HG03139 (cell line): Measurements from ENCODE around the gene WNT2.
"Not testable (repeated sequence)": the region's sequence is repeated elsewhere in the genome, so short reads cannot be mapped to it uniquely, and the experiment has no call there.

ENCODE experiments used
- ATAC-seq: cut with Tn5 transposase; IDR thresholded peaks from one replicate; pipeline ENCODE4 v1.9.1; 2021; ENCODE audit not compliant: unreplicated experiment

The WNT2 gene

DNA sequence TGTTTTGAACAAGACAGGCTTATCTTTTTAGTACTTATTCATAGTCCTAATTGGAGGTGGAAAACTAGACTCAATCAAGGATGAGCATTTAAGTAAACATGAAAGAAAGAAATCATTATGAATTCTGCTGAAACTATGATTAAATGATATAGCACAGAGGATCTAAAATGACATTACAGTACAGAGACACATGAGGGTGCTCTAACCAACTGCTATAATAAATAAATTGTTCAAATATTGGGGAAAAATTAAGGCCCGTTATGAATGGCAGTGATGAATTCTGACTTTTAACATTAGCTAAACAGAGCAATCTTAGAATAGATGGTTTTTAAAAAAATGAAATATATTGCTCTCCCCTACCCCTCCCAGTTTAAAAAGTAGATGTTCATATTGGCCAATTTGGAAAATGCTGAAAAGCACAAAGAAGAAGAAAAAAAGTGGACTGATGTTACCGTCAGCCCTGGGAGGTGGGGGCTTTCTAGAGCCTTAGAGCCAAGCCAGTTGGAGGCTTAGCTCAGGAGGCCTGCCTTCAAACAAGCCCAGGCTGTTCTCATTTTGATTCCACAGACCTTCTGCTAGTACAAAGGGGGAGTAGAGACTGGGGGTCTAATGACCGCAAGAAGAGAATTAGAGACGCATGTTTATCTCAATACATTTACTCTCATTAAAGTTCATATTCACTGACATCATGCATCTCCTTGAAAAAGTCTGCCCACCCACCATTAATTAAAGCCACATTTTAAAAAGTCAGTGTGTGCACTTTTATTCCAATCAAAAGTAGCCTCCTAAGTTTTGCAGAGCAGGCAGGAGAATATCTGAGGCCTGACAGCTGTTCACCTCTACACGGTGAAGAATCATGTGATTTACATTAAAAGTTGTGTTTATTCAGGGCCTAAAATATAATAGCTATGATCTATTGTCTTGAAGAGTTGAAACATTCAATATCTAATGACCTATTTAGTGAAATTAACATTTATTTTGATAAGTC lies 10.0 kb downstream of the WNT2 start:
- no peak for ATAC-seq

DNA sequence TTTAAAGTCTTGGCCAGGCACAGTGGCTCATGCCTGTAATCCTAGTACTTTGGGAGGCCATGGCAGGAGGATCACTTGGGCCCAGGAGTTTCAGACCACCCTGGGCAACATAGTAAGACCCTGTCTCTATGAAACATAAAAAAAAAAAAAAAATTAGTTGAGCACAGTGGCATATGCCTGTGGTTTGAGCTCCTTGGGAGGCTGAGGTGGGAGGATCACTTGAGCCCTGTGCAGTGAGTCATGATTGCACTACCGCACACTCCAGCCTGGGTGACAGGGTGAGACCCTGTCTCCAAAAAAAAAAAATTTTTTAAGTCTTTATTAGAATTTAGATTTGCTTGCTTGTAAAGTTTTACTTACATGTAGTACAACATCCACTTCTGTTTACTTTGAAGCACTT lies 14.0 kb downstream of the WNT2 start:
- no peak for ATAC-seq

DNA sequence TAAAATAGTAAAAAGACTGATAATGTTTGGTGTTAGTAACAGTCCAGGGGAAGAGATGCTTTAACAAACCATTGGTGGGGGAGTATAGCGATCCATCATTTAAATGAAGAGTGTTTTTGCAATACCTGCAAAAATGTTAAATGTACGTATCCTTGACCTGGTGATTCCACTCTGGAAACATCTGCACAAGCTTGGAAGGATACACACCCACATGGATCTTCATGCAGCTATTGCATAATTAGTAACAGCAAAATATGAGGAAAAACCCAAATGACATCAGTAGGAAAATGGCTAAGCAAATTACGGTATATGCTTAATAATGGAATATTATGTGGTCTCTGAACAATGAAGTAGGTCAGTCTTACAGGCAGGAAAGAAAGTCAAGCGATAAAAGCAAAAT lies 20.5 kb downstream of the WNT2 start:
- ATAC-seq = no peak

- not testable (repeated sequence) for ATAC-seq
These were observed 22.4 kb downstream of the WNT2 start for GRCh38 chr7:117300506-117300905.

GRCh38 chr7:117297606-117298005 lies 25.3 kb downstream of the WNT2 start:
- no peak for ATAC-seq

DNA sequence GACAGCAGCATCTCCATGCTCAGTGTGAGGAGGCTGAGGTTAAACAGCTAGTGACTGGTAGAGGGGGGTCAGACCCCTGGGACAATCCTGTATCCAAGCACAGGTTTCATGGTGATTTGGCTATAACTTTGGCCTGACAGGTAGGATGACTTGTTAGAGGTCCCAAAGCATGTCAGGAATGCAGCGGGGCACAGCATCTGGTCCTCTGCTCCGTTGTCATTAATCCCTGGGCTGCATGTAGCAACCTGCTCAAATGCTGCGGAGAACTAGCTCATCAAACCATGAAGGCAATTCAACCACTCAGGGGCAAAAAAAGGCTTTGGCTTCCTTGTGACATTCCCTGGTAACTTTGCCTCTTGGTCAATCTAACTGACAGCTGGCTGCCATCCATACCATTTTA lies 26.8 kb downstream of the WNT2 start:
- no peak for ATAC-seq

GRCh38 chr7:117285826-117286225 lies 37.0 kb downstream of the WNT2 start:
- ATAC-seq = no peak

- ATAC-seq = no peak
These were observed 38.2 kb downstream of the WNT2 start for GRCh38 chr7:117284692-117285091.

DNA sequence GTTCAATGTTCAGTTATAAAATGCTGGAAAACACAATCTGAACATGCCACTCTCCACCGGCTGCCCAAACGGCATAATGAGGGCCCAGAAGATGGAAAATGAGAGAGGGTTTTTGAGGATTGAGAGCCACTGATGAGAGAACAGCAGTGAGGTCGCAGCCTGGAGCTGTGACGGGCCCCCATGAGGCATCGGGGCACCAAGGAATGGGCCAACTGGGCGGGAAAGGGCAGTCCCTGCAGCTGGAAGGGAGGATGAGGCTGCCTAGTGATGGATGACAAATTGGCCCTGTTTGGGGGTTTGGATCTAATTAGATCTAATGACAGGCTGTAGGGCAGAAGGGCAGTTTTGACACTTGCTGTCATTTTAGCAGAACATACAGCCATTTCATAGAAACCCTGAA lies 39.1 kb downstream of the WNT2 start:
- ATAC-seq = no peak

GRCh38 chr7:117283371-117283770 lies 39.5 kb downstream of the WNT2 start:
- no peak for ATAC-seq

DNA sequence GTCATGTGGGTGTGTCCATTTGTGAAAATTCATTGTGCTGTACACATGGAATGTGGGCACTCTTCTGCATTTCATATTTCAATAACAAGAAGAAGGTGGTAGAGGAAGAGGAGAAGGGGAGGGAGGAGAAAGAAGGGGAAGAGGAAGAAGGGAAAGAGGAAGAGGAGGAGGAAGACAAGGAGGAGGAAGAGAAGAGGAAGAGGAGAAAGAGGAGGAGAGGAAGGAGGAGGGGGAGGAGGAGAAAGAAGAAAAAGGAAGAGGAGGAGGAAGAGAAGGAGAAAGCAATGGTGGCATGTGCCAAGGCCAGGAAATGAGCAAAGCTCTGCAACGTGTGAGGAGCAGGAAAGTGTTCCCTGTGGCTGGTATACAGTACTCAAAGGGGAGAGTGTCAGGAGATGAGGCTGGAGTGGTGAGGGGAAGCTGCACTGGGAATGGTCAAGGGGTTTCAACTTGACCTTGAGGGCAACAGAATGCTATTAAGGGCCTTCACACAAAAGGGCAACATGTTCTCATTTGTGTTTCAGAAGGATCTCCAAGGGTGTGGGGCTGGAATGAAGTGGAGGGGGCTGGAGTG lies 40.5 kb downstream of the WNT2 start:
- no peak for ATAC-seq

- no peak for ATAC-seq
These were observed 41.3 kb downstream of the WNT2 start for GRCh38 chr7:117281562-117281961.

DNA sequence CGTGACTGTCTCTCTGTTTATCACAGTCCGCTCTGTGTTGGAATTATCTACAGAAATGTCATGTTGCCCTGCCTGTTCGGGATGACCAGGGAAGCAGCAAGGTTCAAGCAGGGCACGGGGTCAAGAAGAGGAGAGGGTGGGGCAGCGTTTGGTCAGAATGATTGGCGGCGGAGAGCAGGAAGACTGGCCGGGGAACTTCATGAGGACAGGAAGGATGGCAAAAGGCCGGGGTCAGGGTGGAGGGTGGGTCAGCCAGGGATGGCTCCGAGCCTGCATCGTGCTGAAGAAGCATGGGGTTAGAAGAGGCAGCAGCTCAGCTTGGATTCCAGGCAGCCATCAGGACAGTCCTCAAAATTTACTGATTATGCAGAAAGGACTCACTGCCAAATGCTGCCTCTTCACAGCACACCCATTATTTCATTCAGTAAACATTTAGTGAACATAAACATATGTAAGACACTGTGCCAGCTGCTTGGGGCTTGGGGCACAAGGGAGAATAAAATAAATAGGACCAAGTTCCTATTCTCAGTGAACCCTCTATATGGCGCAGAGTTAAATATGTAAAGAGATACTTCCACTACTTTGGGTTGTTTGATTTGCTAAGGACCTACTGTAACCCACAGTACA lies 42.8 kb downstream of the WNT2 start:
- no peak for ATAC-seq

DNA sequence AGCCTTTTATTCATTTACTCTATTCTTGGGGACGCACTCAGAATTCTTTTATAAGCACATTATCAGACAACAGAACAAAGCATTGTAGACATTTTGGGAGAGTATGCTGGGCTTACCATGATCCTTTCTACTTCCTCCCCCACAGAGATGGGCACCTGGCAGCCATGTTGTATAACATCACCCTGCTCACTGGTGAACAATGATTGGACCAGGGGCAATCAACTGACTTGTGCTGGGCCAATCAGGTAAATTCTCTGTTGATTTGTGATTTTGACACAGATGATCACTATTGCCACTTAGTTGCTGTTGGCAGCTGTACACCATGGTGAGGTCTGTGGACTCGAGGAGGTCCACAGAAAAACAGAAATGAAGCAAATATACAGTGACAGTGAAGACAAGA lies 43.7 kb downstream of the WNT2 start:
- ATAC-seq = no peak

DNA sequence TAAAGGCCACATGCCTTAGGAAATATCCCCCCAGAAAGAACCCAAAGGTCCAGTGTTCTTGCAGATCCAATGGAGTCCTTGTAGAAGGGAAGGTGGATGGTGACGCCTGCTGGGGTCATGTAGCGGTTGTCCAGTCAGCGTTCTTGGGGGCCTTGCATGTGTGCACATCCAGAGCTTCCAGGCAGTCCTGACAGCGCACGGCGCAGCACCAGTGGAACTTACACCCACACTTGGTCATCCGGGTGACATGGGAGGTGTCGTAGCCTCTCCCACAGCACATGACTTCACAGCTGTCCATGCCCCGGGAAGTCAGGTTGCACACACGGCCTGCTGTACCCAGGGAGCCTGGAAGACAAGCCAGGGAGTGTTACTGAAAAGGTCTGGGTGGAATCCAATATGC lies 44.8 kb downstream of the WNT2 start:
- no peak for ATAC-seq

DNA sequence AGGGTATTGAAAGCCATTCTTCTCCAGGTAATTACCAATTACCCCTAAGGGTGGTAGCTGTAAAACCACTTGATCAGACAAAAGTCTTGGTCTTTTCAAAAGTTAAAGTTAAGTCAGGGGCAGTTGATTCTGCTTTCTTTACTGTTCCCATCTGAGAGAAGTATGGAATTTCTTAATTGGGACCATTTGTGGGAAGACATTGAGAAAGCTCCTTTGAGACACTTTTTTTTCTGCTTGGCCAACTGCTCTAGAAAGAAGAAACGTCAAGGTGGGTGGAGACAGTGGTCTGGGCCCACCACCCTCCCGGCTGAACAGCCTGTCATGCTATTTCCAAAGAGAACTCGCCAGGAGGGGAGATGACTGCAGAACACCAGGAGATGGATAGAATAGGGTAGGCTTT lies 45.3 kb downstream of the WNT2 start:
- ATAC-seq = no peak

DNA sequence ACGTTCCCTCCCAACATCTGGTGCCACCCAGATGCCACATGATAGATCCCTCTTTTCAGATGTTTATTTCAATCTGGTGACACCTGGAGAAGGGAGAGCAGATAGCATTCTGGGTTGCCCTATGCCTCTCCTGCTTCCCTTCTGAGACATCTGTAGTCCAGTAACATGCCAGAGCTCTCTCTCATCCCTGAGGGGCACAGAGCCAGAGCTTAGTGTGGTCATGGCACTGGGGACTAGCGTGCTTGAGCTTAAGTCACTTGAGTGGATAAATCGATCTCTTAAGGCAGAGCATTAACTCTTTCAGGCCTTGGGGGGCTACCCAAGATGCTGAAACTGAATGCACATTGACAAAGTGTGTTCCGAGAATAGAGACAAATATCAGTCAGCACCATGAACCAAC lies 47.9 kb downstream of the WNT2 start:
- ATAC-seq = no peak

DNA sequence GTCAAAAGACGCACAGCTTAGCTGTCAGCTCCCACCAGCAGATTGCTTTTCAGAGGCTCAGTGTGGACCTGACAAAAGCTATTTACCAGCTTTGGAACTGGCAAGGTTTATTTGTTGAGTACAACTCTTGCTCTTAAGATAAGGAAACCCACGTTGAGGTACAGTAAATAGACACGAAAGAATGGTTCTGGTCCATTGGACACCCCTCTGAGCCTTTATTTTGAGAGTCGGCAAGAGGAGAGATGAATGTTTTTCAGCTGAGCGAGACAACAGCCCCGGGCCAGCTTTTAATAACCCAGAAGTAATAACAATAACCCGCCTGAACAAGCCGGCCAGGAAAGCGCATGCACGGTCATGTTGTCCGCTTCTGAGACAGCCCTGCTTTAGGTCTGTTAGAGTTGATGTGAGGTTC lies 49.0 kb downstream of the WNT2 start:
- ATAC-seq = no peak

- no peak for ATAC-seq
These were observed 49.5 kb downstream of the WNT2 start for GRCh38 chr7:117273325-117273724.

- ATAC-seq = no peak
These were observed 50.7 kb downstream of the WNT2 start for GRCh38 chr7:117272017-117272759.

- no peak for ATAC-seq
These were observed 51.3 kb downstream of the WNT2 start for GRCh38 chr7:117271566-117271965.
